Measurements from ENCODE around the gene IFT43.
"Not testable (repeated sequence)": the region's sequence is repeated elsewhere in the genome, so short reads cannot be mapped to it uniquely, and the experiment has no call there.

Gene IFT43

GRCh38 chr14:75981426-75982265 is 3.9 kb upstream of the IFT43 start, which contains the start of gene TGFB3:
Gene TGFB3, minus strand, starts transcription at chr14:75981995. Its CDS starts 1,102 bp downstream, at chr14:75980893.
- DNase-seq, result peak; percentile 62

- DNase-seq, result peak; percentile 79
Observed at GRCh38 chr14:75982266-75983018, 3.1 kb upstream of the IFT43 start.

- DNase-seq, result no peak
Observed at GRCh38 chr14:75983019-75983358, 2.6 kb upstream of the IFT43 start.

- no peak for DNase-seq
Observed at GRCh38 chr14:75984674-75985073, 889 bp upstream of the IFT43 start.

GRCh38 chr14:75986439-75986765 is 839 bp downstream of the IFT43 start:
- DNase-seq, result no peak

GRCh38 chr14:75987201-75987970 is 1.8 kb downstream of the IFT43 start:
- no peak for DNase-seq

GRCh38 chr14:75989134-75989533 is 3.6 kb downstream of the IFT43 start:
- no peak for DNase-seq

GRCh38 chr14:75990297-75990696 is 4.7 kb downstream of the IFT43 start:
- no peak for DNase-seq

GRCh38 chr14:75991753-75992152 is 6.2 kb downstream of the IFT43 start:
- no peak for DNase-seq

GRCh38 chr14:75993567-75994041 is 8.0 kb downstream of the IFT43 start:
- DNase-seq, result no peak

GRCh38 chr14:75995372-75996041 is 9.9 kb downstream of the IFT43 start:
- DNase-seq, result no peak

GRCh38 chr14:75996488-75996887 is 10.9 kb downstream of the IFT43 start:
- DNase-seq, result no peak

GRCh38 chr14:75999511-76000190 is 14.1 kb downstream of the IFT43 start:
- no peak for DNase-seq

- no peak for DNase-seq
Observed at GRCh38 chr14:76002383-76002782, 16.8 kb downstream of the IFT43 start.

- DNase-seq, result no peak
Observed at GRCh38 chr14:76006253-76006652, 20.7 kb downstream of the IFT43 start.

- DNase-seq, result no peak
Observed at GRCh38 chr14:76007379-76007778, 21.8 kb downstream of the IFT43 start.

- no peak for DNase-seq
Observed at GRCh38 chr14:76007852-76008251, 22.3 kb downstream of the IFT43 start.

- not testable (repeated sequence) for DNase-seq
Observed at GRCh38 chr14:76009627-76010026, 24.1 kb downstream of the IFT43 start.

- no peak for DNase-seq
Observed at GRCh38 chr14:76011930-76012329, 26.4 kb downstream of the IFT43 start.

- no peak for DNase-seq
Observed at GRCh38 chr14:76012354-76012753, 26.8 kb downstream of the IFT43 start.

- DNase-seq, result no peak
Observed at GRCh38 chr14:76015191-76015590, 29.6 kb downstream of the IFT43 start.

GRCh38 chr14:76015668-76016067 is 30.1 kb downstream of the IFT43 start:
- no peak for DNase-seq
